PFSK-1 (cell line): ENCODE measurements around the gene RALGAPA2.

ENCODE experiments used
- FOXP2 ChIP-seq: optimal IDR thresholded peaks from 2 replicates; pipeline ENCODE3; 2011; ENCODE audit warnings: borderline replicate concordance, control low read depth, inconsistent platforms; ENCODE audit not compliant: insufficient read depth; ENCODE audit errors: extremely low read length, extremely low read depth
- POLR2AphosphoS5 ChIP-seq: IDR thresholded peaks from 2 replicates; pipeline ENCODE4 v1.6.1; 2012; ENCODE audit warnings: low read depth, mild to moderate bottlenecking, control low read depth, low read length, moderate library complexity
- SIN3A ChIP-seq: IDR thresholded peaks from 2 replicates; pipeline ENCODE4 v1.6.1; 2012; ENCODE audit warnings: mild to moderate bottlenecking, low read length, moderate library complexity, borderline replicate concordance; ENCODE audit not compliant: insufficient read depth
- TAF1 ChIP-seq: IDR thresholded peaks from 2 replicates; pipeline ENCODE4 v1.6.1; 2012; ENCODE audit warnings: low read length, control low read depth, borderline replicate concordance; ENCODE audit not compliant: insufficient read depth
- TF ChIP-seq, protein P1 (sequence below), 2 experiments: IDR thresholded peaks; 2 replicates each; pipeline versions ENCODE4 v1.6.1 to v1.8.0; 2011 to 2012; ENCODE audit warnings: low read depth in 2 of 2, low read length in 2 of 2, control low read depth in 1 of 2, inconsistent platforms in 1 of 2, mild to moderate bottlenecking in 1 of 2, moderate library complexity in 1 of 2; ENCODE audit not compliant: insufficient read depth in 1 of 2

RALGAPA2 gene

DNA sequence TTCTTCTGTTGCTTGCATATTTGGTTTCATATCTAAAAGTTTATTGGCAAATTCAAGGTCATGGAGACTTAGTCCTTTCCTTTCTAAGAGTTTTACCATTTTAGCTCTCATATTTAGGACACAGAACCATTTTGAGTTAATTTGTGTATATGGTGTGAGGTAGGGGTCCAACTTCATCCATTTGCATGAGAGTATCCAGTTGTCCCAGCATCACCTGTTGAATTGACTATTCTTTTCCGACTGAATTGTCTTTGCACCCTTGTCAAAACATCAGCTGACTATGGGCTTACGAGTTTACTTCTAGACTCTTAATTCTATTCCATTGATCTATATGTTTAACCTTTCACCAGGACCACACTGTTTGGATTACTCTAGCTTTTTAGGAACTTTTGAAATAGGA is 157.5 kb downstream of the RALGAPA2 start:
- TF ChIP-seq, protein P1, sequence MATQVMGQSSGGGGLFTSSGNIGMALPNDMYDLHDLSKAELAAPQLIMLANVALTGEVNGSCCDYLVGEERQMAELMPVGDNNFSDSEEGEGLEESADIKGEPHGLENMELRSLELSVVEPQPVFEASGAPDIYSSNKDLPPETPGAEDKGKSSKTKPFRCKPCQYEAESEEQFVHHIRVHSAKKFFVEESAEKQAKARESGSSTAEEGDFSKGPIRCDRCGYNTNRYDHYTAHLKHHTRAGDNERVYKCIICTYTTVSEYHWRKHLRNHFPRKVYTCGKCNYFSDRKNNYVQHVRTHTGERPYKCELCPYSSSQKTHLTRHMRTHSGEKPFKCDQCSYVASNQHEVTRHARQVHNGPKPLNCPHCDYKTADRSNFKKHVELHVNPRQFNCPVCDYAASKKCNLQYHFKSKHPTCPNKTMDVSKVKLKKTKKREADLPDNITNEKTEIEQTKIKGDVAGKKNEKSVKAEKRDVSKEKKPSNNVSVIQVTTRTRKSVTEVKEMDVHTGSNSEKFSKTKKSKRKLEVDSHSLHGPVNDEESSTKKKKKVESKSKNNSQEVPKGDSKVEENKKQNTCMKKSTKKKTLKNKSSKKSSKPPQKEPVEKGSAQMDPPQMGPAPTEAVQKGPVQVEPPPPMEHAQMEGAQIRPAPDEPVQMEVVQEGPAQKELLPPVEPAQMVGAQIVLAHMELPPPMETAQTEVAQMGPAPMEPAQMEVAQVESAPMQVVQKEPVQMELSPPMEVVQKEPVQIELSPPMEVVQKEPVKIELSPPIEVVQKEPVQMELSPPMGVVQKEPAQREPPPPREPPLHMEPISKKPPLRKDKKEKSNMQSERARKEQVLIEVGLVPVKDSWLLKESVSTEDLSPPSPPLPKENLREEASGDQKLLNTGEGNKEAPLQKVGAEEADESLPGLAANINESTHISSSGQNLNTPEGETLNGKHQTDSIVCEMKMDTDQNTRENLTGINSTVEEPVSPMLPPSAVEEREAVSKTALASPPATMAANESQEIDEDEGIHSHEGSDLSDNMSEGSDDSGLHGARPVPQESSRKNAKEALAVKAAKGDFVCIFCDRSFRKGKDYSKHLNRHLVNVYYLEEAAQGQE (IDR thresholded peaks at IDR 0.05; ENCODE audit: insufficient read depth in 1 of 2, low read depth in 2 of 2, low read length in 2 of 2) = no peak
- no peak for TF ChIP-seq FOXP2
- TF ChIP-seq POLR2AphosphoS5 = no peak
- TF ChIP-seq SIN3A = no peak
- no peak for TF ChIP-seq TAF1

DNA sequence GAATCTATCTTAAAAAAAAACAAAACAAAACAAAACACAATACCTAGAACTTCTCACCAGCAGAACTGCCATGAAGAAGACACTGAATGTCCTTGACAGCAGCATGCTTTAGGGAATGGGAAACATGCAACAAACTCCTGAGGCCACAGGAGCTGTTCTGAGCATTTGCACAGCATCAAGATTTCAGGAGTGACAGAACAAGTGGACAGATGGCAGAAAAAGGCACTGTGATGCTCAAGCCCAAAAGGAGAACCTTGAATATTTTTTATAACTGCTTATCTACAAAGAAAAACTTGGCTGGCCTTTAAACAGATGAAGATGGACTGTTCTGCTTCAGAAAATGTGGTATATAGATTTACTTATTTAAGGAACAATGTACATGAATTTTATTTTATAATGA is 158.9 kb downstream of the RALGAPA2 start:
- TF ChIP-seq TAF1 = no peak
- TF ChIP-seq SIN3A = no peak
- TF ChIP-seq FOXP2 = no peak
- no peak for TF ChIP-seq POLR2AphosphoS5
- TF ChIP-seq, protein P1 (IDR thresholded peaks at IDR 0.05; ENCODE audit: insufficient read depth in 1 of 2, low read depth in 2 of 2, low read length in 2 of 2) = no peak

DNA sequence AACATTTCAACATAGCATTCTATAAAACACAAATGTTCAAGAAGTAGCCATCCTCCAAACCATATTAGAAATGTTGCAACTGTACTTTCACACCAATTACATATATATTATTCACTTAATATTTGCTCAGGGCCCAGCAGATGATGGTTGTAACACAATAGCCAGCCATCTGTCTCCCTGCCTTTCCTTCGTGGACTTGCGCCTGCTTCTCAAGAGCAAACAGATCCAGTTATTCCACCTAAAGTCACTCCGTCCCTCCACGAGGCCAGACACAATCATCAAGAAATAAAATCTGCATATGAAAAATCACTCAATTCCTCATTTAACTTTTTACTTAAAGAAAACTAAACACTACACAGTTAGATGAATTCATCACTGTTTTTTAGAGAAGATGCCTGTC is 160.4 kb downstream of the RALGAPA2 start:
- TF ChIP-seq POLR2AphosphoS5 (no peak), FOXP2 (no peak), SIN3A (no peak), TAF1 (no peak)
- TF ChIP-seq, protein P1 (IDR thresholded peaks at IDR 0.05; ENCODE audit: insufficient read depth in 1 of 2, low read depth in 2 of 2, low read length in 2 of 2) = no peak

DNA sequence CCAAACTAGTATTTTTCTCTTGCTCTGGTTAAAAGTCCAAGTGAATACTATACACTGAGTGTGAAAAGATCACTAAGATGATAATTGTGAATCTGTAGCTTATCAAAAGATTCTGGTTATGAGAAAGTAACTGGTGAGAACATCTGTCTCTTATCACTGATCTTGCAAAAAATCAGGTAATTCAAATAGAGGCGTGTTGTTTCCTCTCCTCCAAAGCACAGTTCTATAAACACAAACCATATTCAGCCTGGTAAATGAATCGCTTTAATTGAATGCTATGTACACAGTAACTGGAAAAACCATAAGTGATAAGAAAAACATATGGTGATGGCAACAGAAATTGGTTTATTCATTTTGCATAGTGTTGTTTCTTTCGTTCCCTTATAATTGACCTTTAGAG is 161.0 kb downstream of the RALGAPA2 start:
- no peak for TF ChIP-seq FOXP2
- TF ChIP-seq, protein P1 (IDR thresholded peaks at IDR 0.05; ENCODE audit: insufficient read depth in 1 of 2, low read depth in 2 of 2, low read length in 2 of 2) = no peak
- no peak for TF ChIP-seq SIN3A
- TF ChIP-seq POLR2AphosphoS5 = no peak
- TF ChIP-seq TAF1 = no peak

DNA sequence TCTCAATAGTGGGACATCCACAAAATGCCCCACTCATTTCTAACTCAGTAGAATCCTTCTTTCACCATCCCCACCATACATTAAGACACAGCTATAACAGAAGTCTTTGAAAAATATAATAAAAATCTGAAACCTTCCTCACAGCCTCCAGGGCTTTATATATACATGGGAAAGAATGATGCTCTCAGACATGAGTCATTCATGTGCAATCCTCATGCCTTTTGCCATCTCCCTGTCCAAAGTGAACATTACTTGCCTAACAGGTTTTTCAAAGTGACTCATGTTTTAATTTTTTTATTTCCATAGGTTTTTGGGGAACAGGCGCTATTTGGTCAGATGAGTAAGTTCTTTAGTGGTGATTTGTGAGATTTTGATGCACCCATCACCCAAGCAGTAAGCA is 162.7 kb downstream of the RALGAPA2 start:
- TF ChIP-seq POLR2AphosphoS5 (no peak), FOXP2 (no peak), TAF1 (no peak), SIN3A (no peak)
- TF ChIP-seq, protein P1 (IDR thresholded peaks at IDR 0.05; ENCODE audit: insufficient read depth in 1 of 2, low read depth in 2 of 2, low read length in 2 of 2) = no peak
